Erythroblast (primary cell): Measurements from ENCODE around the gene OR2T29.
"Not testable (repeated sequence)": the region's sequence is repeated elsewhere in the genome, so short reads cannot be mapped to it uniquely, and the experiment has no call there.

Experiments
- GATA1 ChIP-seq: IDR thresholded peaks from 2 replicates; pipeline ENCODE4 v1.6.1; 2011; ENCODE audit warnings: low read depth, mild to moderate bottlenecking, control low read depth, low read length, moderate library complexity
- POLR2A ChIP-seq: IDR thresholded peaks from 2 replicates; pipeline ENCODE4 v1.6.1; 2011; ENCODE audit warnings: mild to moderate bottlenecking, low read length

- not testable (repeated sequence) for TF ChIP-seq POLR2A, GATA1
These were observed 8.2 kb upstream of the OR2T29 start for GRCh38 chr1:248570811-248571210.
